ENCODE results near the gene ERG.

Gene ERG

DNA sequence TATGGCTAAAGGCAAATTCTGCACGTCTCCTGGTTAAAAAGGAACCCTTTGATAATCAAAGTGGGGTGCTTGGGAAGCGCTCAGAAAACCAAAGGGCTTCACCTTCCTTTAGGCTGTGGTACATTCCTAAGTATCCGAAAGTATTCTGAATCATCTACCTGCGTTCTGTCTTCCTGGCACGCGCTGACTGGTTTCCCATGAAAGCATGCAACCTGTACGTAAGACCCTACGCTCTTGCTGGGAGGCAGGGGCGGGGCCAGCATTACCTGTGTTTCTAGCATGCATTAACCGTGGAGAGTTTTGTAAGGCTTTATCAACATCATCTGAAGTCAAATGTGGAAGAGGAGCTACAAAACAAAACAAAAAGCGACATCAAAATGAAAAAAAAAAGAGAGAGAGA, 96.0 kb downstream of the ERG start:
- no peaks in the 10 kb centered on the region; the same call in 1 of the 2 replicates for H3K4me1 ChIP-seq (ENCODE audit: insufficient read depth, low read length)
- no peak overlapping the region for H3K4me3 ChIP-seq (ENCODE audit: low read length)
- no peak overlapping the region for H3K9ac ChIP-seq (ENCODE audit: low read depth, low read length)
- no peaks in the 10 kb centered on the region for H3K9me3 ChIP-seq (ENCODE audit: insufficient read depth, low read depth, low read length)
- H3K27me3 ChIP-seq (ENCODE audit: insufficient read depth, low read length), result no peaks in the 10 kb centered on the region
- H3K27ac ChIP-seq (ENCODE audit: low read length), result no peak overlapping the region
- no peaks in the 10 kb centered on the region for H3K36me3 ChIP-seq (ENCODE audit: insufficient read depth, low read depth, low read length)

DNA sequence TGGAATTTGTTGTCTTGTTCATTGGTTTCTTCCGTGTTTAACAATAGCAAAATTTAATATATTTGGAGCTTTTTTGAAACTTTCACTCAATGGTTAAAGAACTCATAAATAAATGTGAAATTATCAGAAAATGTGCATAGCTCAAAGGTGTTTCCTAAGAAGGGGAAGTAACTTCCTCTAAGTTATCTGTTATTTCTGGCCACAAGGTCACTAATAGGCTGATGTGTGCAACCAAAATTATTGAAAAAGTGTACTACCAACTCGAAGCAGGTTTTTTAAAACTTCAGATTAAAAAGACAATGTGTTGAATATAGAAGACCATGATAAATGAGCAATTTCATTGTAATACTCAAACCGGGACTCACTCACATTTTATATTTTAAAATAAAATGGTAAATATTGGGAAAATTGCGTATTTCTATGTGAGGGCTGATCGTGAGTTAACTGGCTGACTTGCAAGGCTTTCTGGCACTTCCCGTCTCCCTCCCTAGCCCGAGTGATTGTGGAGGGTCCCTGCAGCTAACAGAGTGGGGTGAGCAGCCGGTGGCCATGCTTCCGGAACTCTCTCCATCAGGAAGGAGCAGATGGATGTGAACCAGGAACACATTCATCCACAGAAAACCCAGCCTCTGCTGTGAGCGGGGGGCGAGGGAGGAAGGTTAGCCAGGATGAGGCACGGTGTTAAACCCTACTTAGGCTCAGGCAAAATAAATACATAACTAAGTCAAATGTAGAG, 96.9 kb downstream of the ERG start:
- H3K4me1 ChIP-seq (ENCODE audit: insufficient read depth, low read length), result no peaks in the 10 kb centered on the region; the same call in 1 of the 2 replicates
- H3K27ac ChIP-seq (ENCODE audit: low read length), result no peak overlapping the region
- H3K9ac ChIP-seq (ENCODE audit: low read depth, low read length), result no peak overlapping the region
- no peaks in the 10 kb centered on the region for H3K9me3 ChIP-seq (ENCODE audit: insufficient read depth, low read depth, low read length)
- no peaks in the 10 kb centered on the region for H3K27me3 ChIP-seq (ENCODE audit: insufficient read depth, low read length)
- H3K36me3 ChIP-seq (ENCODE audit: insufficient read depth, low read depth, low read length), result no peaks in the 10 kb centered on the region
- H3K4me3 ChIP-seq (ENCODE audit: low read length), result no peak overlapping the region

DNA sequence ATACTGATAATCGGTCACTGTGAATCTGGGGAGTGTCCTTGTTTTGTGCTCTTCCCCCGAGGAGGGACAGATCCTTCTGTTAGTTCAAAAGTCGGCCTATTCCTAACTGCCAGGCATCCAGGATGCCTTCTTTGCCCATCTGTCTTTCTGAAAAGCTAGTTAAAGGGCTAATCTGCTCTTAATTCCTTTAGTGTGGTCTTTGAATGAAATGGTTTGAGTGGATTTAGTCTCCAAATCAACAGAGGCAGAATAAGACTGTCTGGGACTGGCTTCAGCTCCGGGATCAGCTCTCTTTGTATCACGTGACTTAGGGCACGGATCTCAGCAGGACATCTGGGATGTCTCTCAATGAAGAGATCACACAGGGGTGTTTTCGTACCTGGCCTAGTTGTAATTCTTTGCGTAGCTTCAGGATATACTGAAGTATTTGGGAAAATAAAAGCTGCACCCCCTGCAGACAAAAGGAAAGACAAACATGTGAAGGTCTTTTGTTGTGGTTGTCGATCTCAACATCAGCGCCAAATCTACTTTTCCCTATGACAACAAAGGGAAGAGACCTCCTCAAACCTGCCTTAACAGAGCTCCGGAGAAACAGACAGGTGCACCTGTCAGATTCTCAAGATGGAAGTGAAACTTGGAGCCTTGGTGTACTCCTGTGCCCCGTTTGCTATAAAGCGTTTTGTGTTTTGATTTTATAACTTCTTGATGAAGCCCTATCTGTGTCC, 97.9 kb downstream of the ERG start:
- Histone ChIP-seq H3K9ac (ENCODE audit: low read depth, low read length) (no peak overlapping the region), H3K27ac (ENCODE audit: low read length) (no peak overlapping the region), H3K4me1 (ENCODE audit: insufficient read depth, low read length) (peaks cover 4% of the 10 kb centered on the region; the same call in 1 of the 2 replicates), H3K9me3 (ENCODE audit: insufficient read depth, low read depth, low read length) (no peaks in the 10 kb centered on the region), H3K36me3 (ENCODE audit: insufficient read depth, low read depth, low read length) (no peaks in the 10 kb centered on the region), H3K27me3 (ENCODE audit: insufficient read depth, low read length) (no peaks in the 10 kb centered on the region), H3K4me3 (ENCODE audit: low read length) (no peak overlapping the region)

DNA sequence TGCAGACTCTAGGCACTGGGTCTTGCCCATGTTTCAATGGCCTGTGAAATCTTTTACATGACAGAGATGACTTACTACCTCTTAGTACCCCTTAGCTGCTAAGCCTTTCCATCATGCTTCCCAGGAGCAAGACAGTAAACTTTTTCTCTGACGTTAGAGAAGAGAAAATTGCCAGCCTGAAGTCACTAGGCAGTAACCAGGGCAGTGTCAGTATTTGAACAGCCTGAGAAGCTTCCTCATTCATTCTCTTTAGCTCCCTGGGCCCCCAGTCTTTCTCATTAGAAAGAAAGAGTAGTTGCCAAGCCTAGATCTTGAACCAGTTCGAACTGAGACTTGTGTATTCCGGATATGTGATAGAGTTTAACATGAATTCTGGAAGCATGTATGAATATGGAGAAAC, 99.2 kb downstream of the ERG start:
- no peak overlapping the region for H3K27ac ChIP-seq (ENCODE audit: low read length)
- peaks cover 4% of the 10 kb centered on the region; the same call in 1 of the 2 replicates for H3K4me1 ChIP-seq (ENCODE audit: insufficient read depth, low read length)
- no peak overlapping the region for H3K4me3 ChIP-seq (ENCODE audit: low read length)

DNA sequence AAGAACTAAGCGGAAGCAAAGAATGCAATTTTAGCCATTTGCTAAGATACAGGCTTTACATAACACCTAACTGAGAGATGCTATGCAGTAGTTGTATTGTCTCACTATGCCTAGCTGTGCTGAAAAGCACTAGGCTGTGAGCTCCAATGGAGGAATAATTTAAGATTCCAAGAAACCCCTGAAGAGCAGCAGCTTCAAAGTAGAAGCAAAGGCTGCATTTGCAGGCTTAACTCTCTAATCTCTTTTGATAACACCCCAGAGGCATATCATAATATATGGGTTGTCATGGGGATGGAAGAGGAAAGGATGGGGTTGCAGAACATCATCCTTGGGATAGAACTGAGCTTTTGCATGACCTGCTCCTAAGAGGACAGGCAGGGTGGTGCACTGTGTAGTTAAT, 102.0 kb downstream of the ERG start:
- Histone ChIP-seq H3K36me3 (ENCODE audit: insufficient read depth, low read depth, low read length) (no peaks in the 10 kb centered on the region), H3K9ac (ENCODE audit: low read depth, low read length) (no peak overlapping the region), H3K4me3 (ENCODE audit: low read length) (no peak overlapping the region), H3K27ac (ENCODE audit: low read length) (no peak overlapping the region), H3K9me3 (ENCODE audit: insufficient read depth, low read depth, low read length) (no peaks in the 10 kb centered on the region), H3K4me1 (ENCODE audit: insufficient read depth, low read length) (peaks cover 4% of the 10 kb centered on the region; the same call in 1 of the 2 replicates), H3K27me3 (ENCODE audit: insufficient read depth, low read length) (no peaks in the 10 kb centered on the region)

More for the DNA sequence above, 99.2 kb downstream of the ERG start:
- no peaks in the 10 kb centered on the region for H3K27me3 ChIP-seq (ENCODE audit: insufficient read depth, low read length)
- H3K9ac ChIP-seq (ENCODE audit: low read depth, low read length), result no peak overlapping the region
- H3K9me3 ChIP-seq (ENCODE audit: insufficient read depth, low read depth, low read length), result no peaks in the 10 kb centered on the region
- H3K36me3 ChIP-seq (ENCODE audit: insufficient read depth, low read depth, low read length), result no peaks in the 10 kb centered on the region

DNA sequence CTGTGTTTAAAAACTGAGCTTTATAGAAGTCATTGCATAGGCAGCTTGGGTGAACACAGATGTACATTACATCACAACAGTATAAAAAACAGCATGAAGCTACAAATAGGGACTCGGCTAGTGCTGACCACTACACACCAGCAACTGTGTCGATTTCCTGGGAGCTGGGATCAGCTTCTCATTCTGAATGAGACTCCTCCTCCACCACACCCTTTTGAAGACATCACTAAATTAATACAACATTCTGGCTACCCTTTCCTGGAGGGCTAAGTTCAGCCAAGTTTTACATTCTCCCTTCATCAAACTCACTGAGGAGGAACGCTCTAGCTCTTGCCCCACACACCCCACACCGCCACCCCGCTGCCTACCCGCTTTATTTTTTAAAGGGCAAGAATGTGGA, 102.7 kb downstream of the ERG start:
- Histone ChIP-seq H3K36me3 (ENCODE audit: insufficient read depth, low read depth, low read length) (no peaks in the 10 kb centered on the region), H3K9ac (ENCODE audit: low read depth, low read length) (no peak overlapping the region), H3K9me3 (ENCODE audit: insufficient read depth, low read depth, low read length) (no peaks in the 10 kb centered on the region), H3K4me3 (ENCODE audit: low read length) (no peak overlapping the region), H3K27ac (ENCODE audit: low read length) (no peak overlapping the region), H3K27me3 (ENCODE audit: insufficient read depth, low read length) (no peaks in the 10 kb centered on the region), H3K4me1 (ENCODE audit: insufficient read depth, low read length) (peaks cover 4% of the 10 kb centered on the region; the same call in 1 of the 2 replicates)

DNA sequence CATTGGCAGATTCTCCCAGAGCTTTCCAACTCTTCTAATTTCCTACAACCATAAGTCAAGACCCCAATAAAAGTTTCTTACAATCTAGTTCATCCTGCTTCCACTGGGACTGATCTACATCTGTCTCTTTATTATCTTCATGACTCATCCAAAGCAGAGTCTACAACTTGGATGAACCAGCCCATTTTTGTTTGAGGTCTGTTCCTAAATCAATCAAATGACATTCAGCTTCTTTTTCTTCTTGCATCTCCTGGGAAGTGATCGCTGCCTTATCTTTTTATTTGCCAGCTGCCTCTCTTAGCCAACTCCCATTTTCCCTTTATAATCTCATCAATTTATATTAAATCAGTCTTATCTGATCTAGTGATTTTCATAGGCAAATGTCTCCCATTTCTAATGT, 105.6 kb downstream of the ERG start:
- no peak overlapping the region for H3K9ac ChIP-seq (ENCODE audit: low read depth, low read length)
- H3K27me3 ChIP-seq (ENCODE audit: insufficient read depth, low read length), result no peaks in the 10 kb centered on the region
- H3K4me1 ChIP-seq (ENCODE audit: insufficient read depth, low read length), result peaks cover 4% of the 10 kb centered on the region; the same call in 1 of the 2 replicates
- H3K4me3 ChIP-seq (ENCODE audit: low read length), result no peak overlapping the region
- no peak overlapping the region for H3K27ac ChIP-seq (ENCODE audit: low read length)
- H3K36me3 ChIP-seq (ENCODE audit: insufficient read depth, low read depth, low read length), result no peaks in the 10 kb centered on the region
- H3K9me3 ChIP-seq (ENCODE audit: insufficient read depth, low read depth, low read length), result no peaks in the 10 kb centered on the region

DNA sequence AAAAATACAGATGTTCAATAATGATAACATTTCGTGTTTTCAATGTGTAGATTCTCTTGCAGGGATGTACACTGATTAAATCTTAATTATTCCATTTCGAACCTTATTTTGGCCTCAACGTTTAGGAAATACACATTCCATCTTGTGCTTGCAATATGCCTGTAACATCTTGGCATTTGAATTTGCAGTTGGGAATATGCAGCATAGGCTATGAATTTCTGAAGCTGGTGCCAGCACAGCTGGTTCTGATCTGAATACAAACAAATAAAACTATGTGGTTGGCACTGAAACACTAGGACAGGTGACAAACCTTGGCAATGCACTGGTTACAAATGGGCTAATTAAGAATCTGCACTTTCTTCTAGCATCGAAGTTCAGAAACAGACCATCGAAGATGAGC, 108.4 kb downstream of the ERG start:
- Histone ChIP-seq H3K9me3 (ENCODE audit: insufficient read depth, low read depth, low read length) (no peaks in the 10 kb centered on the region), H3K4me1 (ENCODE audit: insufficient read depth, low read length) (no peaks in the 10 kb centered on the region; the same call in 1 of the 2 replicates), H3K9ac (ENCODE audit: low read depth, low read length) (no peak overlapping the region), H3K4me3 (ENCODE audit: low read length) (no peak overlapping the region), H3K27ac (ENCODE audit: low read length) (no peak overlapping the region), H3K27me3 (ENCODE audit: insufficient read depth, low read length) (no peaks in the 10 kb centered on the region), H3K36me3 (ENCODE audit: insufficient read depth, low read depth, low read length) (no peaks in the 10 kb centered on the region)

DNA sequence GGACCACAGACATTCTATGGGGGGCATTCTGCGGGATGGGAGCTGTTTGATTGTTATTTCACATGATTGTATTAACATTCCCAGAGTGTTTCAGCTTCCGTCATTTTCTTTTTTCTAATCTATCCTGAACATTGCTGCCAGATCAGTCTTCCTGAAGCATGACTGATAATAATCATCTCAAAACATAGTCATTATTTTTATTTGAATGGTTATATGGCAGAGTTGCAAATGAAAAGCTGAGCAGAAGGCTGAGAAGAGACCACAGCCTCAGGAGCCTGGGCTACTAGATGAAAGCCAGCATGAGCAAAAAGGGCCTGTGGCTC, 109.0 kb downstream of the ERG start:
- Histone ChIP-seq H3K36me3 (ENCODE audit: insufficient read depth, low read depth, low read length) (no peaks in the 10 kb centered on the region), H3K27me3 (ENCODE audit: insufficient read depth, low read length) (no peaks in the 10 kb centered on the region), H3K9ac (ENCODE audit: low read depth, low read length) (no peak overlapping the region), H3K4me3 (ENCODE audit: low read length) (no peak overlapping the region), H3K9me3 (ENCODE audit: insufficient read depth, low read depth, low read length) (no peaks in the 10 kb centered on the region), H3K27ac (ENCODE audit: low read length) (no peak overlapping the region), H3K4me1 (ENCODE audit: insufficient read depth, low read length) (no peaks in the 10 kb centered on the region; the same call in 1 of the 2 replicates)

DNA sequence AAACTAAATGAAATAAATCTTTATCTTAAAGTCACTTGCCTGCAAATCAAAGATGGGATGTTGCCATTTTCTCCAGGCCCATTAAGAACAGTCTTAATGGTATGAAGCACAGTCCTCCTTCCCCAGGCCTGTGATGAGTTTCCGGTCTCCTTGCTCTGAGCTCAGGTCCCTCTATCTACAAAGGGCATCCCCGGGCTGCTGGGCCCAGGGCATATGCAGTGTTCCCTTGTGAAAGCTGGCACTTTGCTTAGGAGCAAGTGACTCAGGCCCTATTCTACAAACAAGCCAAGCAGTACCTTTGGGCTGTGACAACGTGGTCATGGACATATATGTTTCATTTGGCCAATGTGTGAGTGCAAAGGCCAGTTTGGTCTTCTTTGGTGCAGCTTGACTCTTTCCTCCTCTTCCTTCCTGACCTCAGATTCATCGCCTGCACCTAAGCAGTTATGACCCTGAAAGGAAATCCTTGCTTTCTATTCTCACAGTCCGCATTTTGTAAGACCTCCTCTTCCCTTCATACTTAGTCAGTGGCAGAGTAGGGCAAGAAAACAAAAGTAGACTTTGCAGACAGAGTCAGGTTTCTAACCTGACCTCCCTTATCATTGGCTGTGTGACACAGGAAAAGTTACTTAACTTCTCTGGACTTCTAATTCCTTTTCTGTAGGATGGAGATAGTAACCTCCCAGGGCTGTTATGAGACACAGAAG, 109.5 kb downstream of the ERG start:
- Histone ChIP-seq H3K9ac (ENCODE audit: low read depth, low read length) (no peak overlapping the region), H3K4me1 (ENCODE audit: insufficient read depth, low read length) (no peaks in the 10 kb centered on the region; the same call in 1 of the 2 replicates), H3K27ac (ENCODE audit: low read length) (no peak overlapping the region), H3K9me3 (ENCODE audit: insufficient read depth, low read depth, low read length) (no peaks in the 10 kb centered on the region), H3K4me3 (ENCODE audit: low read length) (no peak overlapping the region), H3K27me3 (ENCODE audit: insufficient read depth, low read length) (no peaks in the 10 kb centered on the region), H3K36me3 (ENCODE audit: insufficient read depth, low read depth, low read length) (no peaks in the 10 kb centered on the region)

DNA sequence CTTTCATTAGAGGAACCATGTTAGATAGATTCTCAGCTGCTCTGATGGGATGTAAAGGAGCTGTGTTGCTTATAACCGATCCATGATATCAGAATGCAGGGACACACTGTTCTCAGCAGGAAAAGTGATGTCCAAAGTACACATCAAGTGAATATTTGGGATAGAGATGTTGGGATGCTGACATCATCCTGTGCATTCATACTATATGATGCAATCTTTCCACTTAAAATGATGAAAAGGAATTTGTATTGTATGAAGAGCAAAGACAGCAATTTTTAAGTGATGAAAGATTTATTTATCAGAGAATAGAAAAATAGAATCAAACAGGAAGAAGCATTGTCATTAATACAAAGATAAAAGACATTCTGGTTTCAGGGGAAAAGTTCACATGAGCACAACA, 110.1 kb downstream of the ERG start:
- Histone ChIP-seq H3K4me3 (ENCODE audit: low read length) (no peak overlapping the region), H3K27me3 (ENCODE audit: insufficient read depth, low read length) (no peaks in the 10 kb centered on the region)

More for the DNA sequence above, 110.1 kb downstream of the ERG start:
- Histone ChIP-seq H3K9me3 (ENCODE audit: insufficient read depth, low read depth, low read length) (no peaks in the 10 kb centered on the region), H3K36me3 (ENCODE audit: insufficient read depth, low read depth, low read length) (no peaks in the 10 kb centered on the region), H3K27ac (ENCODE audit: low read length) (no peak overlapping the region), H3K9ac (ENCODE audit: low read depth, low read length) (no peak overlapping the region), H3K4me1 (ENCODE audit: insufficient read depth, low read length) (no peaks in the 10 kb centered on the region; the same call in 1 of the 2 replicates)

Measured in iPS-20b (cell line).